Ureter (tissue), 1 donor: Measurements from ENCODE around the gene GON4L. TPM values are rescaled to one million over a fixed set of nuclear protein-coding genes. Genes with fewer than 3 reads are reported as not detected.
A peak's percentile ranks its signal among the peaks of the same experiment; 100 is the strongest.
"Not testable (repeated sequence)": the region's sequence is repeated elsewhere in the genome, so short reads cannot be mapped to it uniquely, and the experiment has no call there.

Source experiments
- DNase-seq: peaks from one replicate; pipeline ENCODE4 v3.0.0-alpha.2; 2020; ENCODE audit warnings: low spot score
- total RNA-seq: library from RNA; stranded (reverse); gene quantifications from one replicate; pipeline ENCODE4 v1.2.4, GENCODE V29; 2023
- donor health status: DM: yes; HTN: yes; CAD: no.

The GON4L gene
- total RNA-seq, 1 donor from 2014 or later: 82.9 TPM

DNA sequence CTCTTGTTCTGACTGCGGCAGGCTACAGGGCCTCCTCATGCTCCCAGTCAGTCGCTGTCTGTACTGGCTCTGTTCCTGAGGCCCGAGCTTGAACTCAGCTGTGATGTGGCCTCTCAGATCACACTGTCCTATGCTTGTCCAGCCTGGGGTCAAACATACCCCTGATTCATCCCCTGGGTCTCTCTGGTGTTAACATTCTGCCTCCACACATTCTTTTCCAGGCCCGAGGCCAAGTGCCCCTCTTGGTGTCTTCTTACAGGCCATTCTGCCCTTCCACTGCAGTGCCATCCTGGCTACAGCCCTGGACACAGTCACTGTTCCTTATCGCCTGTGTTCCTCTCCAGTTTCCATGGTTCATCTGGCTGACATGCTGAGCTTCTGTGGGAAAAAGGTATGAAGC, 108.9 kb downstream of the GON4L start:
- not testable (repeated sequence) for DNase-seq

DNA sequence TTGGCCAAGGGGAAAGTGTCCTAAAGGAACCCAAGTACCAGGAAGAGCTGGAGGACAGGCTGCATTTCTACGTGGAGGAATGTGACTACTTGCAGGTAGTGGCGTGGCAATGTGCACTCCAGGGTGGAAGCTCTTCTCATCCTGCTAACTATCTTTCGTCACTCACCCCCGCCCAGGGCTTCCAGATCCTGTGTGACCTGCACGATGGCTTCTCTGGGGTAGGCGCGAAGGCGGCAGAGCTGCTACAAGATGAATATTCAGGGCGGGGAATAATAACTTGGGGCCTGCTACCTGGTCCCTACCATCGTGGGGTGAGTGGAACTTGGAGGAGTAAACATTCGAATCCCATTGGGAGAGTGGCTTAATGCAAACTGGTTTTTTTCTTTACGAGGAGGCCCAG, 109.4 kb downstream of the GON4L start:
- not testable (repeated sequence) for DNase-seq

DNA sequence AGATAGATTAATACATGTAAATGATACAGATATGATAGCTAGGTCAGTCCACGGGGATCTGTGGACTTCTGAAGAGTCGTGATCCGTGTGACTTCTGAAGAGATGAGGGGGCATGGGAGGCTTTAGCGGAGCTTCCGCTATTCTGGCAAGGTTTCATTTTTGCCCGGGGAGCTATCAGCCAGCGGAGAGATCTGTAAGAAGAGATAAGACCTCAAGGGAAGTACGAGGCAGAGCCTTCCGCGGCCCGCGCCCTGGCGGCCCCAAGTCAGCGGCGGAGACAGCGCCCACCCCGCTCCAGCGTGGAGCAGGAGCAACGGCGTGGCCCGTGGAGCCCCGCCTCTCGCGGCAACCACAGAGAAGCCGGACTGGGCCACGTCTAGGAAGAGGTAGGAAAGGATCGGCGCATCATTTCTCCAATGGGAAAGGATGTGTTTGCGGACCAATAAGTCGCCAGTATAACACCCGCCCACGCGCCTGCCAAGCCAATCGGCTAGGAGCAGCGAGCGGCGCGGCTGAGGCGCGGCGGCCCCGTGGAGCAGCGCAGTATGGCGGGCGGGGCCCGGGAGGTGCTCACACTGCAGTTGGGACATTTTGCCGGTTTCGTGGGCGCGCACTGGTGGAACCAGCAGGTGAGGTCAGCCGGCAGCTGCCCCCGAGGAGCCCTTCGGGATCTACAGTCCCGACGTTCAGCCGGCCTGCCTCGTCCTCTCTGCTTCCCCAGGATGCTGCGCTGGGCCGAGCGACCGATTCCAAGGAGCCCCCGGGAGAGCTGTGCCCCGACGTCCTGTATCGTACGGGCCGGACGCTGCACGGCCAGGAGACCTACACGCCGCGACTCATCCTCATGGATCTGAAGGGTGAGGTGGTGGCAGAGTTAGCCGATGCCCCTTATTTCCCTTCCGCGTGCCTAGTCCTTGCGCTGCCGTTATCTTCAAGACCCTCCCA, 111.5 kb downstream of the GON4L start:
- DNase-seq: peak; percentile 95

DNA sequence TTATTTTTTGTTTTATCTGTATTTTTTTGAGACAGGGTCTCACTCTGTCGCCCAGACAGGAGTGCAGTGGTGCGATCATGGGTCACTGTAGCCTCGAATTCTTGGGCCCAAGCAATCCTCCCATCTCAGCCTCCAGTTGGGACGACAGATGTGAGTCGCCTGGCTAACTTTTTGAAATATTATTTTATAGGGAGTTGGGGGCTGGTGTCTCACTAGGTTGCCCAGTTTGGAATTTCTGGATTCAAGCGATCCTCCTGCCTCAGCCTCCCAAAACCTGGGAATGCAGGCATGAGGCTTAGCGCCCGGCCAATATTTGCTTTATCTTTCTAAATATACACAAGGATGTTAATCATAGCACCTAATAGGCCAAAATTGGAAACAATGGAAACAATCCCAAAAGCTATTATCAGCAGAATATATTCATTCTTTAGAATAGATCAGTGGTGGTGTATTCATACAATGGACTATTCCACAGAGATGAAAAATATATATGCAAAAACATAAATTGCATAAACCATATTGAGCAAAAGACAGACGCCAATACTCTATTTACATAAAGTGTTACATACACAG, 112.2 kb downstream of the GON4L start:
- DNase-seq: no peak

DNA sequence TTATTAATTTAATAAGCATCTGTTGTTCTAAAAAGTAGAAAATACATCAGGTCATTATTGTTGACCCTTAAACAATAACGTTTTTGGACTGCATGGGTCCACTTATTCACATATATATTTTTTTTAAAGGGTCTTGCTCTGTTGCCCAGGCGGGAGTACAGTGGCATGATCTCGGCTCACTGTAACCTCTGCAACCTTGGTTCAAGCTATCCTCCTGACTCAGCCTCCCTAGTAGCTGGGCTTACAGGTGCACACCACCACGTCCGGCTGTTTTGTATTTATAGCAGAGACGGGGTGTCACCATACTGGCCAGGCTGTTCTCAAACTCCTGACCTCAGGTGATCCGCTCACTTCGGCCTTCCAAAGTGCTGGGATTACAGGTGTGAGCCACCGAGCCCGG, 115.1 kb downstream of the GON4L start:
- no peak for DNase-seq

DNA sequence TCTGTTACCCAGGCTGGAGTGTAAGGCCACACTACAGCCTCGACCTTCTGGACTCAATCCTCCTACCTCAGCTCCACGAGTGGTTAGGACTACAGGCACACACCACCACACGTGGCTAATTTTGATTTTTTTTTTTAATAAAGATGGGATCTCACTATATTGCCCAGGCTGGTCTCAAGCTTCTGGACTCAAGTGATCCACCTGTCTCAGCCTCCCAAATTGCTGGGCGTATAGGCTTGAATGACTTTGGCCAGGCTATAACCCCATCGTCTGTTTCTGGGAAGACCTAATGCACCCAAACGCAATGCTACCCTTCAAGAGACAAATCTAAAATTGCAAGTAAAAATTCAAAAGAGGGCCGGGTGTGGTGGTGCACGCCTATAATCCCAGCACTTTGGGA, 116.0 kb downstream of the GON4L start:
- no peak for DNase-seq

DNA sequence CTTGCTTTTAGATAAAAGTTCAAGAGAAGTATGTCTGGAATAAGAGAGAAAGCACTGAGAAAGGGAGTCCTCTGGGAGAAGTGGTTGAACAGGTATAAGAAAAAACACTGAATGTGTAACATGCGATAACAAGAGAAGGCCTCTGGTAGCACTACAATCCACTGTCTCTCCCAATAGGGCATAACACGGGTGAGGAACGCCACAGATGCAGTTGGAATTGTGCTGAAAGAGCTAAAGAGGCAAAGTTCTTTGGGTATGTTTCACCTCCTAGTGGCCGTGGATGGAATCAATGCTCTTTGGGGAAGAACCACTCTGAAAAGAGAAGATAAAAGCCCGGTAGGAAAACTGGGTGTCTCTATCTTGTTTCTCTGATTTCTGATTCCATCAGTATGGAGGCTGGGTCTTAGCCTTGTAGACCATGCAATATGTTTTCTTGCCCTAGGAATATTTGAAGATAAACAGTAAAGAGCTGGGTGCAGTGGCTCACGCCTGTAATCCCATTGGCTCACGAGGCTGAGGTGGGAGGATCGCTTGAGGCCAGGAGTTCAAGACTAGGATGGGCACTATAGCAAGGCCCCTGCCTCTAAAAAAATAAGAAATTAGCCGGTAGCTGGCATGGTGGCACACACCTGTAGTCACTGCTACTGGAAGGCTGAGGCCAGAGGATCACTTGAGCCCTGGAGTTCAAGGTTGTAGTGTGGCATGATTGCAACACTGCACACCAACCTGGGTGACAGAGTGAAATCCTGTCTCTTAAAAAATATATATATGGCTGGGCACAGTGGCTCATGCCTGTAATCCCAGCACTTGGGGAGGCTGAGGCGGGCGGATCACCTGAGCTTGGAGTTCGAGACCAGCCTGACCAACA, 127.7 kb downstream of the GON4L start:
- peak; percentile 52 for DNase-seq

DNA sequence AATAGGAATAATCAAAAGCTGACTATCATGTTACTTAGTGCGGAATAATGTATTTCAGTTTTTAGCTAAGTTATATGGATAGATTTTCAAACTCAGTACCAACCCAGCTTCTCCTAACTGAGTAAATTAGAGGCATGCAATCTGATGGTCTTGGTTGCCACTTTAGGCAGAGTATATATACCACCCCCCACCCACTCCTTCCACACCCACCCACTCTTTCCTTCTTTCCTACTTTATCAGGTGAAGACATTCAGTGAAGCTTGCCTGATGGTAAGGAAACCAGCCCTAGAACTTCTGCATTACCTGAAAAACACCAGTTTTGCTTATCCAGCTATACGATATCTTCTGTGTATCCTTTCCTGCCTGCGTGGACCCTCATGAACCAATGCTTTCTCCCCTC, 131.9 kb downstream of the GON4L start:
- no peak for DNase-seq

DNA sequence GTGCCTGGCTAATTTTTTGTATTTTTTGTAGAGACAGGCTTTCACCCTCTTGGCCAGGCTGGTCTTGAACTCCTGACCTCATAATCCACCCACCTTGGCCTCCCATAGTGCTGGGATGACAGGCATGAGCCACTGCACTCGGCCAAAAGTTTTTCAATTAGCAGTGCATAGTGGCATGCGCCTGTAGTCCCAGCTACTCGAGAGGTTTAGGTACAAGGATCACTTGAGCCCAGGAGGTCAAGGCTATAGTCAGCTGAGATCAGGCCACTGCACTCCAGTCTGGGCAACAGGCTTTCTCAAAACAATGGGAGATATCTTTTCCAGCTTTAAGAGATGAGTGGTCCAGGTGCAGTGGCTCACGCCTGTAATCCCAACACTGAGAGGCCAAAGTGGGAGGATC, 137.3 kb downstream of the GON4L start:
- DNase-seq: no peak

DNA sequence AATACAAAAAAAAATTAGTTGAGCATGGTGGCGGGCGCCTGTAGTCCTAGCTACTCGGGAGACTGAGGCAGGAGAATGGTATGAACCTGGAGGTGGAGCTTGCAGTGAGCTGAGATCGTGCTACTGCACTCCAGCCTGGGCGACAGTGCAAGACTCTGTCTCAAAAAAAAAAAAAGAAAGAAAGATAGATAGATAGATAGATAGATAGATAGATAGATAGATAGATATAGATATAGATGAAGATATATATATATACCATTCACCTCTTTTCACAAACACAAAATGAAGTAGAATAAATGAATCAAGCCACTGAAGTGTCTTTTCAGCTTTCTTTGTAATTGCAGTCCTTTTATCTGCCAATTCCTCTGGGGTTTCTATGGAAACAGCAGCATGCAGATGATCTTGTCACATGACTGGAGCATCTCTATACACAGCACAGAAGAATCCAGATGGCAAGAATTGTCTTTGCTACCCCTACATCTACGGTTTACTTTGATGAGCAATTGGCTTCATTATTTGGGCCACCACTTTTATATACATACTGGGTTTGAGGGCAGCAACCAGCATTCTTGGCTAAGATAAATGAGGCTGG, 138.4 kb downstream of the GON4L start:
- not testable (repeated sequence) for DNase-seq

DNA sequence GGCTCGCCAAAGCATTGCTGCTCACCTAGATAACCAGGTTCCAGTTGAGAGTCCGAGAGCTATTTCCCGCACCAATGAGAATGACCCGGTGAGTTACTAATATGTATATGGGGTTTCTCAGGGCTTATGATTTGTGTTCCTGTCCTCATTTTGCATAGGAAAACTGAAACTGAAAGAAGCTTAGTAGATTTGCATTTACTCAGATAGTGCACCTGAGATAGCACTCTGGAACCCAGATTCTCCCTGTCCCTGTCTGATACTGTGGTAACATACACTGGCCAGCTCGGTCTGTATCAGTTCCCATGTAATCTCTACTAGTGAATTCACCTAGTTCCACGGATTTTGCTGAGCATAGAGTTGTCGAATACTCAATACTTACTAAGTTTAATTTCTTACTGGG, 140.0 kb downstream of the GON4L start:
- DNase-seq: no peak

DNA sequence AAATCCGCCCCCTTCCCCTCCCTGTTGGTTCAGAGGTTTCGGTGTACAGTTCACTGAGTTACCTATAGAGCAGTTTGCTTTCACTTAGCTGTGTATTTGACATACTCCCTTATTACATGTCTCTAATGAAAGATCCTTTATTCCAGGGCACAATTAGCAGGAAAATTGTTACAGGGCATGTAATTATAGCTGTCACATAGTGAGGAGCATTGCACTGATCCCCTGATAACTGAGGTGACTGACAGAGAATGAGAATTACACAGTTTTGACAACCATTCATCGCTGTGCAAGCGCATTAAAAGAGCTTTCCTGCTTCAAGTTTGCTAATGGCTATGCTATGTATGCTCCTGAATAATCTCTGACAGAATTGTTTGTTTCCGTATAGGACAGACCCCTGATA, 141.2 kb downstream of the GON4L start:
- no peak for DNase-seq

DNA sequence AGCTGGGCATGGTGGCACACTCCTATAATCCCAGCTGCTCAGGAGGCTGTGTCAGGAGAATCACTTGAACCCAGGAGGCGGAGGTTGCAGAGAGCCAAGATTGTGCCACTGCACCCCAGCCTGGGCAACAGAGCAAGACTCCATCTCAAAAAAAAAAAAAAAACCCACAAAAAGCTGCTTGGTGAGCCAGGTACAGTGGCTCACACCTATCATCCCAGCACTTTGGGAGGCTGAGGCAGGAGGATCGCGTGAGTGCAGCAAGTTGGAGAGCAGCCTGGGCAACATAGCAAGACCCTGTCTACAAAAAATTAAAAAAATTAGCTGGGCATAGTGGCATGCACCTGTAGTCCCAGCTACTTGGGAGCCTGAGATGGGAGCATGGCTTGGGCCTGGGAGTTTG, 142.0 kb downstream of the GON4L start:
- DNase-seq: not testable (repeated sequence)

DNA sequence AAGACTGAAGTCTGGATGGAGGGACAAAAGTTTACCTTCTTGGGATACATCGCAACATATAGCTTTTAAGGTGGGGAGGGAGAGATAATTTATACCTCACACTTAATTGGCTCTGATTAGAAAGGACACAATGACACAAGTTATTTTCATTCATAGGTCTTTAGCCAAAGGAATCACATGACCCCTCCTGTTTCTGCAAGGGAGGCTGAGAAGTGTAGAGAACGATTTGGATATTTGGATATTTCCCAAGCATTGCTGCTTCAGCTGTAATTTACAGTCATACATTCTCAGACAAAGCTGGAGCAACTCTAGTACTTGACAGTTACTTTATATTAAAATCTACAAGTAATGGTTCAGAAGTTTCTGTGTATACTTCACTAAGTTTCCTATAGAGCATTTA, 143.9 kb downstream of the GON4L start:
- DNase-seq: no peak

DNA sequence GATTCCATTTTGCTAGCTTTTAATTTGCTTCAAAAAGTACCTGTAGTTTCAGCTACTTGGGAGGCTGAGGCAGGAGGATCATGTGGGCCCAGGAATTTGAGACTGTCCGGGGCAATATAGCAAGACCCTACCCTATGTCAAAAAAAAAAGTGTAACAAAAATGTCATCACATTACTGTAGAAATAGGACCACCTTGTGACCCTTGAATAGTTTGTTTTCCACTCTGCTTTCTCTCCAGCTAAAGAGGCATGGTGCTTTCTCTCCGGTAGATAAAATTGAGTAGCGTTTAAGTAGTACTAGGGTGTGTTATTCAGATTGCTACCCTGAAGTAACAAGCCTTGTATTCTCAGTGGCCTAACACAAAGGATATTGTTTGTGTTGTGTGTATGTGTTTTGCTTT, 144.4 kb downstream of the GON4L start:
- not testable (repeated sequence) for DNase-seq

DNA sequence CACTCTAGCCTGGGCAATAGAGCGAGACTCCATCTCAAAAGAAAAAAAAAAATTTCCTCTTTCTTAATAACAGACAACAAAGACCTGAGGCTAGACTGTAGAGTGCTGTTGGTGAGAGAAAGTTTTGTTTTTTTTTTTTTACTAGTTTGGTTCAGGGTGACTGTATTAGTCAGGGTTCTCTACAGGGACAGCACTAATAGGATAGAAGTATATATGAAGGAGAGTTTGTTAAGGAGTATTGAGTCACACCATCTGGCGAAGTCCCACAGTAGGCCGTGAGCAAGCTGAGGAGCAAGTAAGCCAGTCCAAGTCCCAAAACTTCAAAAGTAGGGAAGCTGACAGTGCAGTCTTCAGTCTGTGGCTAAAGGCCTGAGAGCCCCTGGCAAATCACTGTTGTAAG, 145.6 kb downstream of the GON4L start:
- DNase-seq: not testable (repeated sequence)

DNA sequence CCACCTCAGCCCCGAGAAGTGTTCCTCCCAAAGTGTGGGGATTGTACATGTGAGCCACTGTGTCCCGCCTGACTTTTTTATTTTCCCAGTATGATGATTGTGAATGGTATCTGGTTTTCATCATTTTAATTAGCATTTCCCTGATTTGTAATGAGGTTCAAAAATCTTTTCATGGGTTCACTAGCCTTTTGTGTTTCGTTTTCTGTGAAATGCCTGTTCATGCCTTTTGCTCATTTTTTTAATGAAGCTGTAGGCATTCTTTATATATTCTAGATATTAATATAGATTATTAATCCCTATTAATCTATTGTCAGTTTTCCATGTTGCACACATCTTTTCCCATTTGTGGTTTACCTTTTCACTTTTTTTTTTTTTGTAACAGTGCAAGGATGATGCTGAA, 147.6 kb downstream of the GON4L start:
- DNase-seq: no peak

DNA sequence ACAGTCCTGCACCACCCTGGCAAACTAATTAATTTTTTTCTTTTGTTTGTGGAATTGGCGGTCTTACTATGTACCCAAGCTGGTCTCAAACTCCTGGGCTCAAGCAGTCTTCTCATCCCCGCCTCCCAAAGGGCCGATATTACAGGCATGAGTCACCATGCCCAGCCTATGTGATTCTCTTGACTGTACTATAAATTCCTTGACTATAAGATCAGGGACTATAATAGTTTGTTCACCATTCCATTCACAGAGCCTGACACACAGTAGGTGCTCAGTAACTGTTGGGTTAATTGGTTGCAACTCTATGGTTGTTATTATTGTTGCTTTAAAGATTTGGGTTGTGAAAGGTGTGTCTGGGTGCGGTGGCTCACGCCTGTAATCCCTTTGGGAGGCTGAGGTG, 150.9 kb downstream of the GON4L start:
- DNase-seq: no peak

DNA sequence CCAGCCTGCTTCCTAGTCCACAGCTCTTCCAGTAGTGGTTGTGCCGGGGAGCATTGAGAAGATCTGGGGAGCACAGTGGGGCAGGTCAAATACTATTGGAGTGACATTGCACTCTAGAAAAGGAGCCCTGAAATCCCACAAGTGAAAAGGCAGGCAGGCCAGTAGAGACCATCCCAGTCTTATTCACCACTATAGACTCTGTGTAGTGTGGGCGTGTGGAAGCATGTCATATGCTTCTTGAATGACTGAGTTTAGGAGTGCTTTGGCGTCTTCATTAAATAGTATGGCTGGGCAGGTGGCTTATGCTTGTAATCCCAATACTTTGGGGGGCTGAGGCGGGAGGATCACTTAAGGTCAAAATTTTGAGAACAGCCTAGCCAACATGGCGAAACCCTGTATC, 152.6 kb downstream of the GON4L start:
- not testable (repeated sequence) for DNase-seq

DNA sequence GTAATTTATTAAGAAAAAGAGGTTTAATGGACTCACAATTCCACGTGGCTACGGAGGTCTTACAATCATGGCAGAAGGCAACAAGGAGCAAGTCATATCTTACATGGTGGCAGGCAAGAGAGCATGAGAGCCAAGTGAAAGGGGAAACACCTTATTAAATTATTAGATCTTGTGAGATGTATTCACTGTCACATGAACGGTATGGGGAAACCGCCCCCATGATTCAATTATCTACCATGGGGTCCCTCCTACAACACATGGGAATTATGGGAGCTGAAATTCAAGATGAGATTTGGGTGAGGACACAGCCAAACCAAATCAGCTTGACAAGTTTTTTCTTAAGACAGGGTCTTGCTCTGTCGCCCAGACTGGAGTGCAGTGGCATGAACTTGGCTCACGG, 153.8 kb downstream of the GON4L start:
- no peak for DNase-seq

DNA sequence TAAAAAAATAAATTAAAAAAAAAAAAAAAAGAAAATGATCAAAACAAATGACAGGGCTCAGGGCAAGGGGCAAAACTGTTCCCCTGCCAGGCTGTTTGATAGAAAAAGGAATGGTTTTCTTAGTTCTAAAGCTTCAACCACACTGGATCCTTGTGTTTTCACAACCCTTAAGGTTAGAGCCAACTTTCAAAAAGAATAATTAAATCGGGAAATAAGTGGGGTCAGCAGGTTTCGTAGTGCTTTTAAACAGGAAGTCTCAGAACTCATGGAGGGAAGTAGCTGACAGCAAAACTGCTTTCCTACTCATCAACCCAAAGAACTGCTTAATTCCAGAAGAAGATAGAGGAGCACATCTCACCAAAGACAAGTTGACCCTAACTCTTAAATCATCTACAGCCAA, 155.3 kb downstream of the GON4L start:
- not testable (repeated sequence) for DNase-seq
